Measurements from ENCODE around the gene EFNB2. TPM values are rescaled to one million over a fixed set of nuclear protein-coding genes. Genes with fewer than 3 reads are reported as not detected.
A peak's percentile ranks its signal among the peaks of the same experiment; 100 is the strongest.

The EFNB2 gene
- total RNA-seq, 1 donor from 2014 or later, result 10.1 TPM

- TF ChIP-seq, protein P1, sequence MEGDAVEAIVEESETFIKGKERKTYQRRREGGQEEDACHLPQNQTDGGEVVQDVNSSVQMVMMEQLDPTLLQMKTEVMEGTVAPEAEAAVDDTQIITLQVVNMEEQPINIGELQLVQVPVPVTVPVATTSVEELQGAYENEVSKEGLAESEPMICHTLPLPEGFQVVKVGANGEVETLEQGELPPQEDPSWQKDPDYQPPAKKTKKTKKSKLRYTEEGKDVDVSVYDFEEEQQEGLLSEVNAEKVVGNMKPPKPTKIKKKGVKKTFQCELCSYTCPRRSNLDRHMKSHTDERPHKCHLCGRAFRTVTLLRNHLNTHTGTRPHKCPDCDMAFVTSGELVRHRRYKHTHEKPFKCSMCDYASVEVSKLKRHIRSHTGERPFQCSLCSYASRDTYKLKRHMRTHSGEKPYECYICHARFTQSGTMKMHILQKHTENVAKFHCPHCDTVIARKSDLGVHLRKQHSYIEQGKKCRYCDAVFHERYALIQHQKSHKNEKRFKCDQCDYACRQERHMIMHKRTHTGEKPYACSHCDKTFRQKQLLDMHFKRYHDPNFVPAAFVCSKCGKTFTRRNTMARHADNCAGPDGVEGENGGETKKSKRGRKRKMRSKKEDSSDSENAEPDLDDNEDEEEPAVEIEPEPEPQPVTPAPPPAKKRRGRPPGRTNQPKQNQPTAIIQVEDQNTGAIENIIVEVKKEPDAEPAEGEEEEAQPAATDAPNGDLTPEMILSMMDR (IDR thresholded peaks at IDR 0.05; ENCODE audit: borderline replicate concordance), result no peak
- Histone ChIP-seq H3K27ac (replicated peaks) (peak overlapping the region; percentile 32), H3K4me1 (peaks cover 89% of the 10 kb centered on the region)
Observed at GRCh38 chr13:106558527-106558926, 23.1 kb upstream of the EFNB2 start.

DNA sequence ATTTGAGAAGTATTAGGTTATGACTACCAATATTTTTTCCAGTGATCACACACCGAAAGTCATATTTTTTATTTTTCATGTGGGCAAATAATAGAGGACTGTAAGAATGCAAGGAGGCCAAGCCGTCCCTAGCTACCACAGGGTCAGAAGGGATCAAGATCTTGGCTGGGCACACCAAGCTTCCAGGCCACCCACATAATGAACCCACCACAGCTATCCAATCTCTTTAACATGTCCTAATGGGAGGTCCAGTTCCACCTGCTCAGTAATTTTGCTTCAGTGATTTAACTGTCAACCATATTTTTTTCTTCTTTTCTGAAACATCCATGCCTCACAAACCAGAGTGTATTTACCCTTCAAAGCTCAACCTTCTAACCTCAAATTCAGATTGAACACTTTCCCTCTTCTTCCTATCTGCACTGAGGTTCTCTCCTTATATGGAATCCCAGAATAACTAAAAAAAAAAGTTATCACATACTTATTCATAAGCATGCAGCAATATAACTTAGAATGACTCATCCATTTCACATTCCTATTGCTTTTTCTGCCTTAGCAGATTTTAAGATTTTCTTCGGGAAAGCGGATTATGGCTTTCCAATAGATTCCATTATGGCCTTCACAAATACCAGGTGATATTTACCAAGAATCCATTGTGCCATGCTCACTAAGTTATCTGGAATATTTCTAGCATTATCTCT is 20.3 kb upstream of the EFNB2 start:
- Histone ChIP-seq H3K9me3 (replicated peaks) (no peaks in the 10 kb centered on the region), H3K4me3 (no peak overlapping the region), H3K27ac (replicated peaks) (no peak overlapping the region), H3K36me3 (peaks cover 46% of the 10 kb centered on the region), H3K27me3 (ENCODE audit: low read depth) (no peaks in the 10 kb centered on the region), H3K4me1 (peaks cover 89% of the 10 kb centered on the region)
- intact Hi-C loops (cut with micrococcal nuclease), result no loop called here
- TF ChIP-seq, protein P1 (IDR thresholded peaks at IDR 0.05; ENCODE audit: borderline replicate concordance), result no peak
- no peak for DNase-seq

More at GRCh38 chr13:106558527-106558926, 23.1 kb upstream of the EFNB2 start:
- no peak for DNase-seq
- no peaks in the 10 kb centered on the region for H3K9me3 ChIP-seq (replicated peaks)
- intact Hi-C loops (cut with micrococcal nuclease), result no loop called here
- H3K27me3 ChIP-seq (ENCODE audit: low read depth), result no peaks in the 10 kb centered on the region
- no peak overlapping the region for H3K4me3 ChIP-seq
- peaks cover 42% of the 10 kb centered on the region for H3K36me3 ChIP-seq

DNA sequence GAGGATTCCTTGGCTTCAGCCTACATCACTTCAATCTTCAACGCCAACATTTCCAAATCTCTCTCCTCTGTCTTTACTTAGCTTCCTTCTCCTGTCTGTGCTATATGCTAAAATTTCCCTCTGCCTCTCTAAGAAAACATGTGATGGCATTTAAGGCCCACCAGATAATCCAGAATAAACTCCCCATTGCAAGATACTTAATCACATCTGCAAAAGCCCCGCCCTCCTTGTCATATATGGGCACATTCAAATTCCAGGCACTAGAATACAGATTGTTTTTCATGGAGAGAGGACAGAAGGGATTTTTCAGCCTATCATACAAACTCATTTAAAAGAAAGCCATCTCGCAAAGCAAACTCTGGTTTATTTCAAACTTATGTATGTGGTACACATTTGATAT is 16.3 kb upstream of the EFNB2 start:
- H3K27me3 ChIP-seq (ENCODE audit: low read depth), result no peaks in the 10 kb centered on the region
- no peak for DNase-seq
- H3K4me3 ChIP-seq, result no peak overlapping the region
- no peak overlapping the region for H3K27ac ChIP-seq (replicated peaks)
- no peaks in the 10 kb centered on the region for H3K9me3 ChIP-seq (replicated peaks)
- H3K36me3 ChIP-seq, result peaks cover 44% of the 10 kb centered on the region
- TF ChIP-seq, protein P1 (IDR thresholded peaks at IDR 0.05; ENCODE audit: borderline replicate concordance), result no peak
- intact Hi-C loops (cut with micrococcal nuclease), result no loop called here
- peaks cover 75% of the 10 kb centered on the region for H3K4me1 ChIP-seq

DNA sequence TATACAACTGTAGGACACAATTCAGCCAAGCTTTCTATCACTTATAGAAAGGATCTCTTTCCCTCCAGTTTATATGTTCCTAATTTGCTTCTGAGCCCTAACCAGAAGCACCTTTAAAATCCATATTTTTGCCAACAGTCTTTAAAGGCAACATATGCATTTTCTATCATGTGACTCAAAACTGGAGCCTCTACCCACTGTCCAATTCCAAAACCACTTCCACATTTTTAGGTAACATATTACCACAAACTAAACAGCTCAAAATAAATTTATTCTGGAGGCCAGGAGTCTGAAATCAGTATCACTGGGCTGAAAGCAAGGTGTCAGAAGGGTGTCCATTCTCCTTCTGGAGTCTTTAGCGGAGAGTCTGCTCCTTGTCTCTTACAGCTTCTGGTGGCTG is 15.9 kb upstream of the EFNB2 start:
- peak overlapping the region; percentile 55 for H3K27ac ChIP-seq (replicated peaks)
- peaks cover 74% of the 10 kb centered on the region for H3K4me1 ChIP-seq
- H3K36me3 ChIP-seq, result peaks cover 40% of the 10 kb centered on the region
- H3K4me3 ChIP-seq, result no peak overlapping the region
- TF ChIP-seq, protein P1 (IDR thresholded peaks at IDR 0.05; ENCODE audit: borderline replicate concordance), result no peak
- intact Hi-C loops (cut with micrococcal nuclease), result no loop called here
- no peak for DNase-seq
- H3K9me3 ChIP-seq (replicated peaks), result no peaks in the 10 kb centered on the region
- H3K27me3 ChIP-seq (ENCODE audit: low read depth), result no peaks in the 10 kb centered on the region

DNA sequence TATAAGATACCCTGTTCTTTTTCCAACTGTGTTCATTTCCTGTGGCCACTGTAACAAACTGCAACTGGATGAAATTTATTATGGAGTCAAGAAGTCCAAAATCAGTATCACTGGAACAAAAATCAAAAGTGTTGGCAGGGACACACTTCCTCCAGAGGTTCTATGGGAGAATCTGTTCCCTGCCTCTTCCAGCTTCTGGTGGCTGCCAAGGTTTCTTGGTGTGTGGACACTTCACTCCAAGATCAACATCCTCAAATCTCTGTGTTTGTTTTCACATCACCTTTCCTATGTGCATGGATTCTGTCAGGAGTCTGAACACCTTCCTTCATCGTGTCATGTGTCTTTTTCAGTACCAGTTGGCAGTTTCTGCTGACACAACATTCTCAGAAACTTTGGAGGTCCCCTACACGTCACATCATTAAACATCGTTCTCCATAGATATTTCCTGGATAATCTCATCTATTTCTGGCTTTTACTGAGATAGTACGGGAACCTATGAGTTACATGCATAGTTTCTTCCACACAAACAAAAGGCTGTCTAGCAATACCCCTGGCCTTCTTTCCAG is 15.2 kb upstream of the EFNB2 start:
- H3K27ac ChIP-seq (replicated peaks), result peak overlapping the region; percentile 55
- intact Hi-C loops (cut with micrococcal nuclease), result no loop called here
- TF ChIP-seq, protein P1 (IDR thresholded peaks at IDR 0.05; ENCODE audit: borderline replicate concordance), result peak; percentile 15

More for the DNA sequence above, 15.2 kb upstream of the EFNB2 start:
- no peaks in the 10 kb centered on the region for H3K9me3 ChIP-seq (replicated peaks)
- DNase-seq, result no peak
- H3K27me3 ChIP-seq (ENCODE audit: low read depth), result no peaks in the 10 kb centered on the region
- H3K4me1 ChIP-seq, result peaks cover 67% of the 10 kb centered on the region
- no peak overlapping the region for H3K4me3 ChIP-seq
- peaks cover 33% of the 10 kb centered on the region for H3K36me3 ChIP-seq
